Mucosa of stomach (tissue), 1 donor: ENCODE data around the gene NTM.
"Not testable (repeated sequence)": the region's sequence is repeated elsewhere in the genome, so short reads cannot be mapped to it uniquely, and the experiment has no call there.

Source experiments
- H3K27me3 ChIP-seq: one replicate; pipeline ENCODE4 v1.7.0; 2013; ENCODE audit warnings: mild to moderate bottlenecking, low read length; ENCODE audit not compliant: control insufficient read depth, insufficient read depth
- H3K36me3 ChIP-seq: one replicate; pipeline ENCODE4 v1.7.0; 2013; ENCODE audit warnings: low read length; ENCODE audit not compliant: control insufficient read depth, insufficient read depth
- H3K4me1 ChIP-seq: one replicate; pipeline ENCODE4 v1.7.0; 2013; ENCODE audit warnings: mild to moderate bottlenecking, low read length; ENCODE audit not compliant: control insufficient read depth, insufficient read depth
- H3K4me3 ChIP-seq: one replicate; pipeline ENCODE4 v1.7.0; 2013; ENCODE audit warnings: low read length
- H3K9ac ChIP-seq: one replicate; pipeline ENCODE4 v1.7.0; 2013; ENCODE audit warnings: mild to moderate bottlenecking, low read length, moderate library complexity
- H3K9me3 ChIP-seq: one replicate; pipeline ENCODE4 v1.7.0; 2013; ENCODE audit warnings: mild to moderate bottlenecking, low read length, moderate library complexity; ENCODE audit not compliant: control insufficient read depth
- donor health status: Pancreatic carcinoma.

Gene NTM

DNA sequence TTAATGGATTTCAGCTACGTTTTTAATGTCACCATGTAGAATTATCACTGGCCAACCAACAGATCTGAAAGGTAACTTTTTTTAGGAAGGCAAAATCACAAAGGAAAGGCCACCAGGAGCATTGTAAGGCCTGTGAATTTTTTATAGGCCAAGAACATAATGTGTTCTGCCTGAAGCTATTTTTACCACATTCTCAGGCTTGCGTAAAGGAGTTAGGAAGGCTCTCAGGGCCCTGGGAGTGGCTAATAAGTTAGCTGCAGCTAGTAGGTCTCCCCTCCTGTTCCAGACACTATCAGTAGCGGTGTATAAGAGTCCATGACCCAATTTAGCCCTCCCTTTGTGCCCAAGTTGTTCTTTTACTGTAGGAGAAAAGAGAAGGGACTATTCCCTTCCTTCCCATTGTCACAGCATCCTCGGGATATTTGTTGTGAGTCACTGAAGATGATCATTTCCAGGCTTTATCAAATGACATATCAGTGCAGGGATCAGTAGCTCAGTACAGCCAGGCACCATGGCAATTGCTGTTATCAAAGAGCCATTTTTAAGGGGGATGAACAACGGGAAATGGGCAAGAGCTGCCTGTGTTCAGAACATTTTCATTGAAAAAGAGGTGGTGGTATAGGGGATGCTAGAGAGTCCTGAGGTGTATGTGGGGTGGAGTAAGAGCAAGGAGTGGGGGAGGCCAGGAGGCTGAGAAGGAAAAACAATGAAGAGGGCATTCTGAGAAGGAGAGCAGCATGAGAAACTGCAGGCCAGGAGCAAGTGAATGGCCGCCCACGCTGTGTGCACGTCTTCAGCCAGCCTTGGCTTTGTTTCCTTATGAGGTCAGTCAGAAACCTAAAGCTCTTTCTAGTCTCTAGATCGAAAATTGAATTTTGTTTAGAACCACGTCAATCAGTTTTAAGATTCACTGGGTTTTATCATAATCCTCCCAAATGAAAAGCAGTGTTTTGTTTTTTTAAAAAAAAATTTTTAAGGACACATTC lies 940.3 kb downstream of the NTM start:
- H3K36me3 ChIP-seq = no peaks in the 10 kb centered on the region
- no peak overlapping the region for H3K9ac ChIP-seq
- no peaks in the 10 kb centered on the region for H3K27me3 ChIP-seq

DNA sequence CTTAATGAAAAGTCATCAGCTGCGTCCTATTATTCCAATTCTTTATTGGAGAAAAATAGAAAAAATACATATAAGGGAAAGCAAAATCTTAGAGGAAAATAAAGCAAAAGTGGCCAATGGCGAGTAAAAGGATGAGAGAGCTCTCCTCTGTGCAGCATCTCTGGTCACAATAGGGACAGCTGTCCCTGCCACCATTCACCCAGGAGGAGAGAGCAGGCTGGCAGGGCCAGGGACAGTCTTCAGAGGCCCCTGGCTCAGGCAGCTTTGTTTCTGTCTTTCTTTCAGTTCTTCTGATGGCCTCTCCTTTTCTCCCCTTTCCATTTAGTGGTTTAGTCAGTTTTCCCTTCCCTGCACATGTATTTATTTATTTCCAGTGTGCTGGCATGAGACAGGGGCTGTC lies 941.3 kb downstream of the NTM start:
- H3K4me3 ChIP-seq = no peak overlapping the region
- no peak overlapping the region for H3K9ac ChIP-seq
- no peaks in the 10 kb centered on the region for H3K9me3 ChIP-seq
- no peaks in the 10 kb centered on the region for H3K4me1 ChIP-seq
- no peaks in the 10 kb centered on the region for H3K36me3 ChIP-seq
- no peaks in the 10 kb centered on the region for H3K27me3 ChIP-seq

More for the DNA sequence above, 940.3 kb downstream of the NTM start:
- Histone ChIP-seq H3K9me3 (no peaks in the 10 kb centered on the region), H3K4me3 (no peak overlapping the region), H3K4me1 (no peaks in the 10 kb centered on the region)

DNA sequence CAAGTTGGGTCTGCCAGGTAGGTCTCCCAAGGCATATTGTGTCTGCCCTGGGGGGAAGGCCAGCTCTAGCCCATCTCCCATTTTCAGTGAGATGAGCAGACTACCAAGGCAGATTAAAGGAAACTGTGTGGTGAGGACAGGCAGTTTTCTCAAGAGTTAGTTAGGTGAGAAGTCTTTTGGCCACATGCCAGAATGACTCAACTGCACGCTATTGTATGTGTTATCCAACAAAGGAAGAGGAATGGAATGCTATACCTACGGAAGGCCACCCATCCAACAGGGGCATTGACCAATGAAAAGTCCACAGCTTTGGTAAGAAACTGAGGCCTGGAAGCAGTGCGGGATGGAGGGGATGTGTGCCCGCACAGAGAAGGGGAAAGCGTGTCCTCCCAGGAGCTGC lies 941.7 kb downstream of the NTM start:
- no peak overlapping the region for H3K4me3 ChIP-seq
- H3K9ac ChIP-seq = no peak overlapping the region
- H3K4me1 ChIP-seq = no peaks in the 10 kb centered on the region
- H3K27me3 ChIP-seq = no peaks in the 10 kb centered on the region
- H3K9me3 ChIP-seq = no peaks in the 10 kb centered on the region
- no peaks in the 10 kb centered on the region for H3K36me3 ChIP-seq

DNA sequence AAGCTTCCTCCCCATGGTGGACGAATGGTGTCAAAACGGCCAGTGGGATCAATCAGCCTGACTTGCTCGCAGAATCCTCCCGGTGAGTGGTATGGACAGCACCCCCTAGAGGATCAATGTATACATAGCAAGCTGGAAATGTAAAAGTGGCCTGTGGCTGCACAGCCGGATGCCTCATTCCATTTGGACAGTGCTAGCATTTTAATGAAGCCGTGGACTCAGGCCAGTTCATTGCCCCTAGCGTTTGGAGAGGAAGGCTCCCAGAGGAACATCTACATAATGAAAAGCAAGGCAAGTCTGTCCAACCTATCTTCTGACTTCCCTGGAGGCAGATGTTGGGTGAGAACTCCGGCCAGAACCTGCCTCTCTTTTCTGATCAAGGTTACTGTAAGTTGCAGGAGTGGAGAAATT lies 942.3 kb downstream of the NTM start:
- Histone ChIP-seq H3K9ac (no peak overlapping the region), H3K36me3 (no peaks in the 10 kb centered on the region), H3K9me3 (no peaks in the 10 kb centered on the region), H3K4me1 (no peaks in the 10 kb centered on the region), H3K4me3 (no peak overlapping the region), H3K27me3 (no peaks in the 10 kb centered on the region)

DNA sequence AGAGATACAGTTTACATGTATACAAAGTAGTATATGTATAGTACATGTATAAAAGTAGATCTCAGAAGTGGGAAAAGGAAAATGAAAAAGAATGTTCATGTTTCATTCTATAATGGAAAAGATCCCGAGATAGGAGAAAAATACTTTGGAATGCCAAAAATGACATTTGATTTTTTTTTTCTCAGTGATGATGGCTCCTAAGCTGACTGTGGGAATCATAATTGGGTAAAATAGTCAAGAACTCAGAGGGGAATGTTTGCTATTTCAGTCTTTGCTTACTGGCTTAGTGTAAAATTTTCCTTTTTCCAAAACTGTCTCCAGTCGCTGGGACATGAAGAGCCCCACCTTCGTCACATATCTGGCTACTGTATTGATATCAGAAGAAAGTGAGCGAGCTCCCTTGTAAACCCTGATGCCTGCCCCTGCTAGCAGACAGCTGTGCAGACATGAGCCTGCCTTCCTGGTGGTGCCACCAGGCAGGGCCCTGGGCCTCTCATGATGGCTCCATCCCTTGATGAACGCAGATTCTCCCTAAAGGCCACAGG lies 944.6 kb downstream of the NTM start:
- no peak overlapping the region for H3K4me3 ChIP-seq
- H3K9ac ChIP-seq = no peak overlapping the region
- no peaks in the 10 kb centered on the region for H3K4me1 ChIP-seq
- H3K27me3 ChIP-seq = no peaks in the 10 kb centered on the region
- no peaks in the 10 kb centered on the region for H3K36me3 ChIP-seq
- no peaks in the 10 kb centered on the region for H3K9me3 ChIP-seq

DNA sequence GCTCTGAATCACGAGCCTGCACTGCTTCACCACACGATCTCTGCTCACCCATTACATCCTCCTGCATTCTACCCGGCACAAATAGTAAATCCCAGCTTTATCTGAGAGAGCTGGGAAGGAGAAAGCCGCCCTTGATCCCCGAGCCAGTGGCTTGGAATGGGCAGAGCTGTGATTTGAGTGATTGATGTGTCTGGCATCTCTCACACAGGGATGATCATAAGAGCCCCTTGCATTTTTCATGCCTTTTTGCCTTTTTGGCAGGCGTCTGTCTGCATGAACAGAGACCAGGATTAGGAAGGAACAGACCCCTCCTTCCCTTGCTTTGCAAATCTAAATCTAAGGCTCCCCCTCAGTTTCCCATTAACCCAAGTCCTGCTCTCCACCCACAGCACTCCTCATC lies 945.3 kb downstream of the NTM start:
- Histone ChIP-seq H3K9me3 (no peaks in the 10 kb centered on the region), H3K36me3 (no peaks in the 10 kb centered on the region), H3K27me3 (no peaks in the 10 kb centered on the region), H3K9ac (no peak overlapping the region), H3K4me1 (no peaks in the 10 kb centered on the region), H3K4me3 (no peak overlapping the region)

DNA sequence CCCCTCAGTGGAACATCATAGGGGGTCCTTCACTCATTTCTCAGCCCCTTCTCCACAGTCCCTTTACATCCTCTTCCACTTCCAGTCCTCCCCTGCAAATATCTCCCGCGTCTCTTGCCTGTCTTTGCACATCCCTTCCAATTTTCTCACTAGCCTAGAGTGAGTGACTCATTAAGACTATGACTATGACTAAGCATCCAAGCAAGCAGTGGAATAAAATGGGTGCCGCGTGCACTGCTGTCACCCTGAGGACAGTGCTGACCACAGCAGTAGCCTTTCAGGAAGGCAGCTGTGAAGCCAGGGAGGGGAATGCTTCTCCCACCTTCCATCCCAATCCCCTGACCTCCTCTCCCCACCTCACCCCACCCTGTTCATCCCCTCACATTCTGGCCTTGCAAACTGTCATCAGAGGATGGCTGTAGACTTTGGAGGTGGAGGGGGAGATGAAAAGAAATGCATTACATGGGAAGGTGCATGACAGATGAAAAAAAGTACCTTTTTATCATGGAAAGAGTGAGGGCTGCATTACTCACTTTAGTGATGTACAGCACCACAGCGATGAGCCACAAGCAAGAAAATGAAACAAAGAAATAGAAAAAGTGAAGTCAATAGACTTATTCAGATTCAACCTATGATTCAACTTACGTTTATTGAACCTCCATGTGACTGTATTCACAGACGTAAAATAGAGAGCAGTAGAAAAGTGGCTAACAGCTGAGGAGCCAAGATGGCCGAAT lies 948.2 kb downstream of the NTM start:
- no peaks in the 10 kb centered on the region for H3K9me3 ChIP-seq
- no peaks in the 10 kb centered on the region for H3K4me1 ChIP-seq
- no peak overlapping the region for H3K9ac ChIP-seq
- H3K27me3 ChIP-seq = no peaks in the 10 kb centered on the region
- H3K4me3 ChIP-seq = no peak overlapping the region
- H3K36me3 ChIP-seq = no peaks in the 10 kb centered on the region

DNA sequence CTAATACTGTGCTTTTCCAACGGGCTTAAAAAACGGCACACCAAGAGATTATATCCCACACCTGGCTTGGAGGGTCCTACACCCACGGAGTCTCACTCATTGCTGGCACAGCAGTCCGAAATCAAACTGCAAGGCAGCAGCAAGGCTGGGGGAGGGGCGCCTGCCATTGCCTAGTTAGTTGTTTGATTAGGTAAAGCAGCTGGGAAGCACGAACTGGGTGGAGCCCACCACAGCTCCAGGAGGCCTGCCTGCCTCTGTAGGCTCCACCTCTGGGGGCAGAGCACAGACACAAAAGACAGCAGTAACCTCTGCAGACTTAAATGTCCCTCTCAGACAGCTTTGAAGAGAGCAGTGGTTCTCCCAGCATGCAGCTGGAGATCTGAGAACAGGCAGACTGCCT lies 949.0 kb downstream of the NTM start:
- not testable (repeated sequence) for H3K27me3 ChIP-seq, H3K9me3 ChIP-seq, H3K4me3 ChIP-seq, H3K36me3 ChIP-seq, H3K9ac ChIP-seq, H3K4me1 ChIP-seq

DNA sequence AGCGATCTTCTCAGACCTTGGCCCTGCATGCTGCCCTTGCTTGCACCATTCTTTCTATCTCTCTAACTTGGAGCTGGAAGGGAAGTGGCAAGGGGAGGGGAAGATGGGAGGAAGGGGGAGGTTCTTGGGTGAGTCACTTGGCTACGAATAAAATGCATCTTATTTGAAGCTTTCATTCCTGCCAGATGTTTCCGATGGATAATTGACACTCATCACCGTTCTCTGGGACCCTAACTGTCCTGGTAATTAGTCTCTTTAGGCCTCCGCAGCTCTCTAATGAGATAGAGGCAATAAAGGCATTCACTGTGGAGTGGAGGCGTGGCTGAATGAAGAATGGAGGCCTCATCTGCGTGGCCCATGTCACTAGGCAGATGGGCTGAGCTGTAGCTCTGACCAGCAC lies 960.1 kb downstream of the NTM start:
- H3K36me3 ChIP-seq = no peaks in the 10 kb centered on the region
- H3K4me1 ChIP-seq = no peaks in the 10 kb centered on the region
- no peak overlapping the region for H3K4me3 ChIP-seq
- H3K27me3 ChIP-seq = no peaks in the 10 kb centered on the region
- no peak overlapping the region for H3K9ac ChIP-seq
- no peaks in the 10 kb centered on the region for H3K9me3 ChIP-seq

DNA sequence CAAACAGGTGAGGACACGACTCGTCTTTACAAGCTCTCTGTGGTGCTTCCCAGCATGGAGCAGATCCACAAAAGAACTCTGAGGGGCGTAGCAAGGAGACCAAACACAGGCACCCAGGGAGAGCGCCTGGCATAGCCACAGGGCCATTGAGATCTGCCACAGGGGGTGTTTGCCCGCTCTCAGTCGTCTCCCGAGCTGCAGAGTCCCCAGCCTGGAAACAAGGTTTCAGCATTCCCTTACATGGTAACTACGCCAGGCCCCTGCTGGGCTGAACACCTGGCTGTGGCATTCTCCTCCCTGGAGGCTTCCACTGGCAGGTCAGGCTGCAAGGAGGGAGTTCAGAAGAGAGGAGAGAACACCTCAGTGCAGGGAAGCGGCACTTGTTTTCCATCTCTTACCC lies 962.1 kb downstream of the NTM start:
- Histone ChIP-seq H3K36me3 (no peaks in the 10 kb centered on the region), H3K27me3 (no peaks in the 10 kb centered on the region), H3K4me3 (no peak overlapping the region)

DNA sequence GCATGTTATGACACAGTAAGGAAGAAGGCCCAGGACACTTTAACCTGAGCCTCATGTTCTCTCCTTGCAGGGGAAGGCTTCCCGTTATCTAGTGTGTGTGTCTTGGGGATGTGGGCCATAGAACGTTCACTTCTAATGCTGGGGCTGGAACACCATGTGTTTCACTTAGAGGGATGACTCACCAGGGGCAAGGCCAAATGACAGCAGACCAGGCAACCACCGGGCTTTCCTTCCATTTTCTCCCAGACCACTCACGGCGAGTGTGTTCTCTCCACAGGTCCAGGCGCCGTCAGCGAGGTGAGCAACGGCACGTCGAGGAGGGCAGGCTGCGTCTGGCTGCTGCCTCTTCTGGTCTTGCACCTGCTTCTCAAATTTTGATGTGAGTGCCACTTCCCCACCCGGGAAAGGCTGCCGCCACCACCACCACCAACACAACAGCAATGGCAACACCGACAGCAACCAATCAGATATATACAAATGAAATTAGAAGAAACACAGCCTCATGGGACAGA lies 964.4 kb downstream of the NTM start:
- Histone ChIP-seq H3K4me1 (no peaks in the 10 kb centered on the region), H3K27me3 (no peaks in the 10 kb centered on the region), H3K9ac (no peak overlapping the region), H3K9me3 (no peaks in the 10 kb centered on the region), H3K36me3 (no peaks in the 10 kb centered on the region), H3K4me3 (no peak overlapping the region)

More for the DNA sequence above, 962.1 kb downstream of the NTM start:
- Histone ChIP-seq H3K4me1 (no peaks in the 10 kb centered on the region), H3K9ac (no peak overlapping the region), H3K9me3 (no peaks in the 10 kb centered on the region)

DNA sequence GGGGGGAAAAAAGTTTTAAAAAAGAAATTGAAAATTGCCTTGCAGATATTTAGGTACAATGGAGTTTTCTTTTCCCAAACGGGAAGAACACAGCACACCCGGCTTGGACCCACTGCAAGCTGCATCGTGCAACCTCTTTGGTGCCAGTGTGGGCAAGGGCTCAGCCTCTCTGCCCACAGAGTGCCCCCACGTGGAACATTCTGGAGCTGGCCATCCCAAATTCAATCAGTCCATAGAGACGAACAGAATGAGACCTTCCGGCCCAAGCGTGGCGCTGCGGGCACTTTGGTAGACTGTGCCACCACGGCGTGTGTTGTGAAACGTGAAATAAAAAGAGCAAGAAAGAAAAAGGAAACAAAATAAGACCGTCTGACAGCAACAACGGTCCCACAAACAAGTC lies 964.9 kb downstream of the NTM start:
- no peak overlapping the region for H3K9ac ChIP-seq
- H3K9me3 ChIP-seq = no peaks in the 10 kb centered on the region
- H3K4me3 ChIP-seq = no peak overlapping the region
- no peaks in the 10 kb centered on the region for H3K27me3 ChIP-seq
- no peaks in the 10 kb centered on the region for H3K36me3 ChIP-seq
- no peaks in the 10 kb centered on the region for H3K4me1 ChIP-seq
